Left hindlimb (tissue), 1 donor: ENCODE results near the gene TRIM37.
"Not testable (repeated sequence)": the region's sequence is repeated elsewhere in the genome, so short reads cannot be mapped to it uniquely, and the experiment has no call there.

Experiments used
- DNase-seq: peaks from one replicate; pipeline ENCODE4 v3.0.0-alpha.2; 2018

The TRIM37 gene, protein sequence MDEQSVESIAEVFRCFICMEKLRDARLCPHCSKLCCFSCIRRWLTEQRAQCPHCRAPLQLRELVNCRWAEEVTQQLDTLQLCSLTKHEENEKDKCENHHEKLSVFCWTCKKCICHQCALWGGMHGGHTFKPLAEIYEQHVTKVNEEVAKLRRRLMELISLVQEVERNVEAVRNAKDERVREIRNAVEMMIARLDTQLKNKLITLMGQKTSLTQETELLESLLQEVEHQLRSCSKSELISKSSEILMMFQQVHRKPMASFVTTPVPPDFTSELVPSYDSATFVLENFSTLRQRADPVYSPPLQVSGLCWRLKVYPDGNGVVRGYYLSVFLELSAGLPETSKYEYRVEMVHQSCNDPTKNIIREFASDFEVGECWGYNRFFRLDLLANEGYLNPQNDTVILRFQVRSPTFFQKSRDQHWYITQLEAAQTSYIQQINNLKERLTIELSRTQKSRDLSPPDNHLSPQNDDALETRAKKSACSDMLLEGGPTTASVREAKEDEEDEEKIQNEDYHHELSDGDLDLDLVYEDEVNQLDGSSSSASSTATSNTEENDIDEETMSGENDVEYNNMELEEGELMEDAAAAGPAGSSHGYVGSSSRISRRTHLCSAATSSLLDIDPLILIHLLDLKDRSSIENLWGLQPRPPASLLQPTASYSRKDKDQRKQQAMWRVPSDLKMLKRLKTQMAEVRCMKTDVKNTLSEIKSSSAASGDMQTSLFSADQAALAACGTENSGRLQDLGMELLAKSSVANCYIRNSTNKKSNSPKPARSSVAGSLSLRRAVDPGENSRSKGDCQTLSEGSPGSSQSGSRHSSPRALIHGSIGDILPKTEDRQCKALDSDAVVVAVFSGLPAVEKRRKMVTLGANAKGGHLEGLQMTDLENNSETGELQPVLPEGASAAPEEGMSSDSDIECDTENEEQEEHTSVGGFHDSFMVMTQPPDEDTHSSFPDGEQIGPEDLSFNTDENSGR

DNA sequence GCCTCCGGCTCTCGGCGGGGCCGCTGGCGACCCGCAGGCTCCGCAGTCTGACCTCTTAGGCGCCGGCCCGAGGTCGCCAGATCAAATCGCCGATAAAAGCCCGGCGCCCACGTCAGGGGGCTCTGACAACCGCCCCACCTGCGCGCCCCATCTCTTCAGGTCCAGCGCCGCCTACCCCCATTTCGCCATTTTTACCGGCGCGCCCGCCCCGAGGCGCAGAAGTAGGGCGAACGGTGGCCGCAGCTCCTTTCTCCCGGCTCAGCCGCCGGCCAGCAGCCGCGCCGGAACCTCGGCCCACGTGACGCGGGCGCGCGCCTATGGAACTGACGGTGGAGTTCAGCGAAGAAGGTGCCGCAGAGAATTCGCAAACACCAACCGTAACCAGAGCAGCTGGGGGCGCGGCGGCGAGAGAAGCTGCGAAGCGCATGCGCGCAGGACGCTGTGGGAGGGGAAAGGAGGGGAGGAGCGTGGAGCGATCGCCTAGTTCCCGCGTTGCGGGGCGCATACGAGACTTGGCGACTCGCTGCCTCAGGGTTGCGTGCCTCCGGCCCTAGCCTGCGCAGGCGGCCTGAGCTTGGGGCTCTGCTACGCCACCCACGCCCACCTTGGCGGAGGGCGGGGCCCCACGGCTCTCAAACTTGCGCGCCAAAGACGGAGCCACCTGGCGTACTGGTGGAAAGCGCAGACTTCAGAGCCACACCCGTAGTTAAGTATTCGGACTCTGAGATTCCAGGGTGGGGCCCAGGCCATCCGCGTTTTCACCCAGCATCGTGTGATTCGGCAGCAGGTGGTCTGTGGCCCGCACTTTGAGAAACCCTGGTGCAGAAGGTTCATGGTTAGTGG, at the start of gene TRIM37:
TSS of gene TRIM37 (minus strand) at position 418 of the 843 bp plus-strand sequence. CDS start 419 bp downstream, outside the sequence.
- DNase-seq, result peak; percentile 99

DNA sequence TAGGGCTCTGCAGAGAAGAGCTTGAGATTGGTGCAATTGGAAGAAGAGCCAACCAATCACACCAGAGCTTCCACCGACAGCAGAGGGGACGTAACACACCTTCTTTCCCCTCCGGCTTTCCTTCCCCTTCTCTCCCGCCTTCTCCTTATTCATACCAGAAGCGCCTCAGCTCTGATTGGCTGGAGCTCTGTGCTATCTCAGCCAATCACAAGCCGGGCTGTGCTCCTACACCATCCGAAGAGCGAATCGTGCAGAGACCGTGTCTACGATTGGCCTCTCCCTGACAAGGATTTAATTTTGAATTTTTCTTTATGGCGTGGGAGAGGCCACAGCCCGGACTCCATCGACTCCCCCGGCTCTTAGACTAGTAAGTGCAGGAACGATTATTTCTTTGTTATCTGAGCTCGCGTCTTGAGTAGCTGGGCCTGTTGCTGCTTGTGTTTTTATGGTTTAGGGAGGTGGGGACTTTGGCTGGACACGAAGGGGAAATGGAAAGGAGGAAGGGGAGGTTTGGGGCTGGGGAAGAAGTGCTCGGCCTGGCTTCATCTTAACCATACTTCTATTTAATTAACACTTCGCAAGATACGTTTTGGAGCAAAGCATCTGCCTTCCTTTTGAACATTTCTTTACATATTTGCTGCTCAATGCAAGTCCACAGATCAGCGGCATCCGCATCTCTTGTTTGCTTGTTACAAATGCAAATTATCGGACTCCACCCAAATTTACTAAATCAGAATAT, 48.9 kb upstream of the TRIM37 start, which contains the start of gene PRR11:
TSS of gene PRR11 (plus strand) at position 308 of the 739 bp plus-strand sequence. CDS start 14,007 bp downstream, outside the sequence.
- DNase-seq, result no peak

DNA sequence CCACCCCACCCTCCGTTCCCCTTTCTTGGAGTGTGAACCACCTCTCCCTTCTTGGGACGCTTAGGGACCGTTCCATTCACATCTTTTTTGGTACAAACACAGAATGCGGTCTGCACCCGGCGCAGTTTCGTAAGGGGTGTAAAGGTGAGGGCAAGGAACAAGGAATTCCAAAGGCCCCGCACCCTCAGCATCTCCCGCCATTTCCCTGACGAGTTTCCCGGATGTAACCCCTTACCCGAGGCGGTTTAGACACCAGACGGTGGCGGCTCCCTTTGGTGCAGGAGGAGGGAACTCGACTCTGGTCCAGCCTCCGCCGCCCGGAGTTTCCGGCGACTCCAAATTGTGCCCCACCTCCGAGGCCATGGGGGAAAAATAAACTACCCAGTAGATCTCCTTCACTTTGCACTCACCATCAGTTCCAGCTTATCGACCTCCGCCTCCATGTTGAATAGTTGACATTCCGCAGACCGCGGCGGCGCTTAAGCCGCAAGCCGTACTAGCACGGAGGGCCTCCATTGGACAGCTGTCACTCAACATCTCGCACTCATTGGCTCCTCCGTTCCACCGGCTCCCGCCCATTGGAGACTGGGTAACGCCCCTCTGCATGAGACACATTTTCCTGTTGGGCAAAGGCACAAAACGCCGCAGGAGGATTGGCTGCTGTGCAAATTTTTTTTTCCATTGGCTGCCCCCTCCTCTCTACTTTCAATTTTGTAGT, 48.2 kb upstream of the TRIM37 start, which contains the start of gene SKA2:
TSS of gene SKA2 (minus strand) at position 466 of the 718 bp plus-strand sequence. CDS start at position 443, 23 bp downstream.
- DNase-seq, result peak; percentile 99

DNA sequence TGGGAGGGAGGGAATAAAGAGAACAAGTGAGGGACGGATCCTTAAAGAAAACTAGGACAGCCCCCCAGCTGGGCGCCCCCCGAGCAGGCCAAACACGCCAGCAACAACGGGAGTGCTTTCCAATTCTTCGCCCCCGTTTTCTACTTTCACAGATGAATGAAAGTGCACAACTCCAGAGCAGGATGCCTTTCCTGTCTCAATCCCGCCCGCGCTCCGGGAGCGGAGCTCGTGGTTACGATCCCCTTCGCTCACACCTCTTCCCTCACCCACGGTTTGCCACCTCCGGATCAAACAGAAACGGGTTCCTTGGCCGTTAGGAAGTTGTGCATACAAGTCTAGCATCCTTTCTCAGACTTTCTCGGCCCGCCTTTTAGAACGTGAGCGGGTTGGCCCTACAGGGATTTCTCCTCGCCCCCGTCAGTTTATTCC, 47.6 kb upstream of the TRIM37 start:
- no peak for DNase-seq

DNA sequence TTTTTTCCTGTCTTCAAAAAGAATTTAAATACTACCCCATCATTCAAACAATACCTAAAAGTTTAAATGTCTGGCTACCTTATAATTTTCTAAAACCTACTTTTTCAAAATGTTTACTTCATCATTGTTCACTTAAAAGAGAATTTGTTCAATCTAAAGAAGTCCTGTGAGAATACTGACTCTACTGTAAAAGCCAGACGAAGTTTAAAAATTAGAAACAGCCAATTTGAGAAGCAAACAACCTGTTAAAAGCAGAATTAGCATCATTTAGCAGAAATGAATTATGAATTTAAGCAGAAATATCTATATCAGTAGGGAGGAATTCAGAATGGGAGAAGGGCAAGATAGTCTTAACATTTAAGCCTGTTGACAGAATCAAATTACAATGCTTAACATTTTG, 46.2 kb upstream of the TRIM37 start:
- DNase-seq, result no peak

DNA sequence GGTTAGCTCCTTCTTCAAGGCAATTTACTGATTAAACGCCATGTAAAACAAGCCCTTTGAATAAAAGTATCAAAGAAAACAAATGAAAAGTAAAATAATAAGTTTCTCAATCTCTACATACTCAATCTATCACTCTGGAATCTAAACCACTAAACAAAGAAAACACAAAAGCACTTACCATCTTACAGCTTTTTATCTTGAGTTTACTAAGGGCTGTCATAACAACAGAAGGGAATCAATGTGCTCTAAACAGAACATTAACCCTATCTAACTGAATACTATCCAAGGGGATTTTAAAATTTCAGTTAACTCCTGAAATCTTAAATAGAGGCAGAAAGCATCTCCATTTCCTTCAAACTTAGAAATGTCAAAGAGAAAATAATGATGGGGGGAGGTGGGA, 44.9 kb upstream of the TRIM37 start:
- DNase-seq, result no peak

DNA sequence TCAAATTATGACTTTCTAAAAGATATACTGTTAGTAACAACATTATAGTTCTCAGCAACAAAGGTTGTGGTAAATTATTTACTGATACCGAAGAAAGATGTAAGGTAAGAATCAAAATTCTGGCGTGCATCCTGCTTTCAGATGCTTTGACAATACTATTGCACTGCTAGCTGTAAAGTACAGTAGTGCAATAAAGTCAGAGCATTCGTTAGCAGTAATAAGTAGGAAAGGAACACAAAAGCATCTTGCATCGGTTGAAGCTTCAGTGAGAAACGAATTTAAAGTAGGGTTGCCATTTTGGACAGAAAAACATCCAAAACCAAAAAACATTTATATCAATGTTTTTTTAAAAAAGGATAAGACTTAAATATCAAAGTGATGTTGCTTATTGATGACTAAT, 44.3 kb upstream of the TRIM37 start:
- no peak for DNase-seq

DNA sequence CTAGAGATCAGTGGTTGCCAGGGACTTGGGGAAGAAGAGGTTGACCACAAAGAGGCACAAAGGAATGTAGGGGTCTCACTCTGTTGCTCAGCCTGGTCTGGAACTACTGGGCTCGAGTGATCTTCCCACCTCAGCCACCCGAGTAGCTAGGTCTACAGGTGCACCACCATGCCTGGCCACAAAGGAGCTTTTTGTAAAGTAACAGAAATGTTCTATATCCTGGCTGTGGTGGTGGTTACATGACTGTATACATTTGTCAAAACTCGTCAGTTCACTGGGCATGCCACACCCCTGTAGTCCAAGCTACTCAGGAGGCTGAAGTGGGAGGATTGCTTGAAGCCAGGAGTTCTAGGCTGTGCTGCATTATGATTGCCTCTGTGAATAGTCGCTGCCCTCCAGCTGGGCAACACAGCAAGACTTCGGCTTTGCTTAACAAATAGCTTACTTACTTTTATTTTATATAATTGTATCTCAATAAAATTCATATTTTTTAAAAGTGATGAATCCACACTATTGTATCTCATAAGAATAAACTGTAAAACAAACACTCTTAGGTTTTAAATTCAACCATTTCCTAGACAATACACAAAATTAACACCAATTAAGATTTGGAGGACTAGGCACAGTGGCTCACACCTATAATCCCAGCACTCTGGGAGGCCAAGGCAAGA, 43.3 kb upstream of the TRIM37 start:
- no peak for DNase-seq

DNA sequence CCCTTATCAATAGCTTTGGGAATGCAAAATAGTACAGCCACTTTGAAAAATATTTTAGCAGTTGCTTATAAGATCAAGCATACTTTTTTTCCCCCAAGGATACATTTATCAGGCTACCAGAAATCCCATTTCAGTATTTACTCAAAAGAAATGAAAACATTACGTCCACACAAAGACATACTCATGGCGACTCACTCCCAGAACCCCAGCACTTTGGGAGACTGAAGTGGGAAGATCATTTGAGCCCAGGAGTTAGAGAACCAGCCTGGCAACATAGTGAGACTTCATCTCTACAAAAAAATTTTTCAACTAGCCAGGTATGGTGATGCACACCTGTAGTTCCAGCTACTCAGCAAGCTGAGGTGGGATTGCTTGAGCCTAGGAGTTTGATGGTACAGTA, 42.4 kb upstream of the TRIM37 start:
- DNase-seq, result no peak

DNA sequence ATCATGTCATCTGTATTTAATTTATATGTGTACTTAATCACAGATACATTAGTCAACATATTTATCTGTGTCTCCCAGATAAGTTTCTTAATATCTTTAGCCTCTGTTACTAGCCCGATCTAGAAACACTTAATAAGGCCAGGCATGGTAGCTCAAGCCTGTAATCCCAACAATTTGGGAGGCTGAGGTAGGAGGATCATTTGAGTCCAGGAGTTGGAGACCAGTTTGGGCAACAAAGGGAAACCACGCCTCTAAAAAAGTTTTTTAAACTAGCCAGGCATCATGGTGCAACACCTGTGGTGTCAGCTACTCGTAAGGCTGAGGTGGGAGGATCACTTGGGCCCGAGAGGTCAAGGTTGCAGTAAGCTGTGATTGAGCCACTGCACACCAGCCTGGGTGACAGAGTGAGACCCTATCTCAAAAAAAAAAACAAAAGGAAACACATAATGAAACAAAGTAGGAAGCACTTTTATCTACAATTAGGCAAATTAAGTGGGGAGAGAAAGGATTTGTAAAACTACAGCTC, 39.0 kb upstream of the TRIM37 start:
- DNase-seq, result no peak

DNA sequence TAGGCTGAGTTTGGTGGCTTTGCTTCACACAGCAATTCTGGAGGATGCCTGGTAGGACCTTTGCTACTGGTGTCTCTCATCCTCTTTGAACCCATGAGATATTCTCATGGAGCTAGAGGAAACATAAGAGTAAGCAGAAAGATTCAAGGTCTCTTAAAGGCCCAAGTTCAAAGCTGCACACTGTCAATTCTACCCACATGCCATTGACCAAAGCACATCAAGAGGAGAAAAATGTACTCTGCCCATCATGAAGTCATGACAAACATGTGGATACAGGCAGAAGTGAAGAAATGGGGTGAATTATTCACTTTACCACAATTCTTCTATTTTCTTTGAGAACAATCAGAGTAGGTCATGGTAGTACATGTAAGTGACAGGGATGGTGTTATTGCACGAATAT, 35.2 kb upstream of the TRIM37 start:
- DNase-seq, result no peak

DNA sequence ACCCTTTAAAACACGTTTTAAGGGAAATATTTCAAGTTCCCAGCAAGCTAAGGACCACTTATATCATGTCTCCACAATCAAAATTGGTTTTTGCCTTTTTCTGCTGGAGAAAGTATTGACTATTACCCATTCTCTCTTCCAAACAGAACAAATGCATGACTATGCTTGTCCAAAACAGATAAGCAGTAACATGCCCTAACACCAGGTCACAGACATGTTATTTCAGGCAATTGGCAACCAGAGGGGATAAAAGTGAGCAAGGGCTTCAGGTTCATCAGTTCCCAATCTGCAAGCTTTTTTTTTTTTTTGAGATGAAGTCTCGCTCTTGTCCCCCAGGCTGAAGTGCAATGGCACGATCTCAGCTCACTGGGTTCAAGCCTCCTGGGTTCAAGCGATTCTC, 33.3 kb upstream of the TRIM37 start:
- DNase-seq, result no peak

DNA sequence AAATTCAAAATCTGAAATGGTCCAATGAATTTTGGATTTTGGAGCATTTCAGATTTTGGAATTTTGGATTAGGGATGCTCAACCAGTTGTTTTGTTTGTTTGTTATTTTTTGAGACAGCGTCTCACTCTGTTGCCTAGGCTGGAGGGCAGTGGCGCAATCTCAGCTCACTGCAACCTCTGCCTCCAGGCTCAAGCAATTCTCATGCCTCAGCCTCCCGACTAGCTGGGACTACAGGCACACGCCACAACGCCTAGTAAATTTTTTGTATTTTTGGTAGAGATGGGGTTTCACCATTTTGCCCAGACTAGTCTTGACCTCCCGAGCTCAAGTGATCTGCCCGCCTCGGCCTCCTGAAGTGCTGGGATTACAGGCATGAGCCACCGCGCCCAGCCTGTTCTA, 31.7 kb upstream of the TRIM37 start:
- DNase-seq, result not testable (repeated sequence)

DNA sequence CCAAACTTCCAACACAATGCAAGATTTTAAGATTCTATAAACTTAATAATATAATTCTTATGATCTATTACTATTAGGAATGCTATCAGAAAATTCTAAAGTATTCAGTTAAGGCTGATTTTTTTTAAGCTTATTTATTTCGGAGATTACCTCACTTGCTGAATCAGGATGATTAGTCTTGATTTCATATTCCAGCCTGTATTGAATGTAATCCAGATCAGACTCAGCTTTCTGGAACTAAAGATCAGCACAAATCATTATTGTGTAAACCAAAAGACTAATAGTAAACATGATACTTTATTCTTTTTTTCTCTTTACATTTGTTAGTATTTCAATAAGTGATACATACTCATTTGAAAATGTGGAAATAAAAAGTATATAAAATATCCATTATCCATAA, 24.5 kb upstream of the TRIM37 start:
- no peak for DNase-seq

DNA sequence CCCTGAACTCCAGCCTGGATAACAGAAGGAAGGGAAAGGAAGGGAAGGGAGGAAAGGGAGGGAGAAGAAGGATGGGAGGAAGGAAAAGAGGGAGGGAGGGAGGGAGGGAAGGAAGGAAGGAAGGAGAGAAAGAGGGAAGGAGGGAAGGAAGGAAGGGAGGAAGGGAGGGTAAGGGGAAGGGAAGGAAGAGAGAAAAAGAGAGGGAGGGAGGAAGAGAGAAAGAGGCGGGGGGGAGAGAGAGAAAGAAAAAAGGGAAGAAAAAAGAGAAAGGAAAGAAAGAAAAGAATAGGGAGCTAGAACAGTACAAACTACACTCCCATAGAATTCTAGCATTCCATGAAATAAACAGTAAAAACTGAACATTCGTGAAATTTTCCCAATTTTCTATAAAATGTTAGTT, 23.1 kb upstream of the TRIM37 start:
- no peak for DNase-seq

DNA sequence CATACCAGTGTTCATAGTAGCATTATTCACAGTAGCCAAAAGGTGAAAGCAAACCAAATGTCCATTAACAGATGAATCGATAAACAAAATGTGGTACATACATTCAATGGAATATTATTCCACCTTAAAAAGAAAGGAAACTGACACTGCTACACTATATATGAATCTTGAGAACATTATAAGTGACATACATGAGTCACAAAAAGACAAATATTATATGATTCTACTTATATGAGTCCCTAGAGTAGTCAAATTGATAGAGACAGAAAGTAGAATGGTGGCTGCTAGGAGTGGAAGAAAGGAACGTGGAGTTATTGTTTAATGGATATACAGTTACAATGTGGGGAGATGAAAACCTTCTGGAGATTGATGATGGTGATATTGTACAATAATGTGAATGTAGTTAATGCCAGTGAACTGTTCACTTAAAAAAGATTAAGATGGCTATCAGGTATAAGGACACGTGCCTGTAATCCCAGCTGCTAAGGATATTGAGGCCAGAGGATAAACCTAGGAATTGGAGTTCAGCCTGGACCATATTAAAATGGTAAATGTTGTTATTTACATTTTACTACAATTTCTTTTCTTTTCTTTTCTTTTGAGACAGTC, 20.2 kb upstream of the TRIM37 start:
- no peak for DNase-seq

DNA sequence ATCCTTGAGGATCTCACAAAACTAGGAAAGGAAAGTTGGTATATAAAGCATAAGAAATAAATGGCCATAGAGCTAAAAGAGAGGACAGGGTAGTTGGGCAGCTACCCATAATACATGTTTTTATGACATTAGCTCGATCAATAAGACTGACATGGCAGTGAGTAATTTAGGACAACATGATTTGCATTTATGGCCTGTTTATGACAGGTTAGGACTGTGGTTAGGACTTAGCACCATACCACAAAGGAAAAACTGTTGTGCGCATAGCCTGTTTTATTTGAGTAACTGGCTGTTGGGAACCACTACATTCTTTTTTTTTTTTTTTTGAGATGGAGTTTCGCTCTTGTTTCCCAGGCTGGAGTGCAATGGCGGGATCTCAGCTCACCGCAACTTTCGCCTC, 18.0 kb upstream of the TRIM37 start:
- no peak for DNase-seq

DNA sequence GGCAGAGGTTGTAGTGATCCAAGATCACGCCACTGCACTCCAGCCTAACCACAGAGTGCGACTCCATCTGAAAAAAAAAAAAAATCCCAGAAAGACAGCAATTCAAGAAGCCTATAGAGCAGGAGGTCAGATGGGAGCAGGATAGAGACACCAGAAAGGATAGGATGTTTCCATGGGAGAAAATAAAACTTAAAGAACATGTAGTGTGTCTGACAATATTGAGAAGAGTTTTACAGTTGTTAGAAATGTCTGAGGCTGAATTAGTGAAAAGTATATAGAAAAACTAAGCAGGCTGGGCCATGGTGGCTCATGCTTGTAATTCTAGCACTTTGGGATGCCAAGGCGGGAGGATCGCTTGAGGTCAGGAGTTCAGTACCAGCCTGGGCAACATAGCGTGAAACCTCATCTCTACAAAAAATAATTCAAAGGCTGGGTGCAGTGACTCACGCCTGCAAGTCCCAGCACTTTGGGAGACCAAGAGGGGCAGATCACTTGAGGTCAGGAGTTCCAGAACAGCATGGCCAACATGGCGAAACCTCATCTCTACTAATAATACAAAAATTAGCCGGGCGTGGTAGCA, 15.3 kb upstream of the TRIM37 start:
- no peak for DNase-seq

DNA sequence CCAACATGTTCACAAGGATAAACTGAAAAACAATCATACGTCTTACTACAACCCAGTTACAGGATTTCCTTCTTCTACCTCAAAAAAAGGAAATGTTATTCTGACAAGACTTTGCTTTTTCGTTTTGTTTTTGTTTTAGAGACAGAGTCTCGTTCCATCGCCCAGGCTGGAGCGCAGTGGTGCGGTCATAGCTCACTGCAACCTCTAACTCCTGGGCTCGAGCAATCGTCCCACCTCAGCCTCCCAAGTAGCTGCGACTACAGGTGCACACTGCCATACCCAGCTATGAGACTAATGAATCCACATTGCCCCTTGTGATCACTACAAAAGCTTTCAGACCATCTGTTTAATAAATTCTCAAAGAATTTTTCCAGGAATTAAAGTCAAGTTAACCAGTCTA, 8.8 kb upstream of the TRIM37 start:
- DNase-seq, result no peak
